Measurements from ENCODE around the gene RAB27A.

DNA sequence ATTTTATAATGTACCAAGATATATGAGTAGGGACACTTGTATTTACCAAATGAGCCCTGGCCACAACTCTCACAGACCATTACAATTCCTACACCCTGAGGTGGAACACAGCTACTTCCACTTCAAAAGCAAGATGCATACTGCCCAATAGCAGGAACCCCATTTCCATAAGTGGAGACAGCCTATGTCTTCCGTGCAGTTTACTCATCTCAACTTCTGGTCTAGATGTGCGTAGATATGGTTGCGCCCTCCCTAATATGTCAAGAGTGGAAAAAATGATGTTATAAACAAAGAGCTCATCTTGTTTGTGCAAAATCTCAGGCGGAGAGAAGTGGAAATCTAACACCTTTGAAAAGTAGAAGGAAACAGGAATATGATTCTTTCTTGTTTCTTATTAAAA, 44.6 kb downstream of the RAB27A start:
- TF ChIP-seq POLR2AphosphoS5 (IDR thresholded peaks at IDR 0.05; ENCODE audit: insufficient read depth, low read depth, low read length) (no peak), EZH2 (IDR thresholded peaks at IDR 0.05; ENCODE audit: borderline replicate concordance, low read depth, low read length, severe bottlenecking) (no peak), MYC (IDR thresholded peaks at IDR 0.05; ENCODE audit: low read depth, low read length) (no peak)
- TF ChIP-seq, protein P1, sequence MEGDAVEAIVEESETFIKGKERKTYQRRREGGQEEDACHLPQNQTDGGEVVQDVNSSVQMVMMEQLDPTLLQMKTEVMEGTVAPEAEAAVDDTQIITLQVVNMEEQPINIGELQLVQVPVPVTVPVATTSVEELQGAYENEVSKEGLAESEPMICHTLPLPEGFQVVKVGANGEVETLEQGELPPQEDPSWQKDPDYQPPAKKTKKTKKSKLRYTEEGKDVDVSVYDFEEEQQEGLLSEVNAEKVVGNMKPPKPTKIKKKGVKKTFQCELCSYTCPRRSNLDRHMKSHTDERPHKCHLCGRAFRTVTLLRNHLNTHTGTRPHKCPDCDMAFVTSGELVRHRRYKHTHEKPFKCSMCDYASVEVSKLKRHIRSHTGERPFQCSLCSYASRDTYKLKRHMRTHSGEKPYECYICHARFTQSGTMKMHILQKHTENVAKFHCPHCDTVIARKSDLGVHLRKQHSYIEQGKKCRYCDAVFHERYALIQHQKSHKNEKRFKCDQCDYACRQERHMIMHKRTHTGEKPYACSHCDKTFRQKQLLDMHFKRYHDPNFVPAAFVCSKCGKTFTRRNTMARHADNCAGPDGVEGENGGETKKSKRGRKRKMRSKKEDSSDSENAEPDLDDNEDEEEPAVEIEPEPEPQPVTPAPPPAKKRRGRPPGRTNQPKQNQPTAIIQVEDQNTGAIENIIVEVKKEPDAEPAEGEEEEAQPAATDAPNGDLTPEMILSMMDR (IDR thresholded peaks at IDR 0.05; ENCODE audit: extremely low read depth in 1 of 2, insufficient read depth in 1 of 2, low read depth in 1 of 2, low read length in 2 of 2) = no peak
